ENCODE results near the gene C2CD4C. TPM values are rescaled to one million over a fixed set of nuclear protein-coding genes. Genes with fewer than 3 reads are reported as not detected.
A peak's percentile ranks its signal among the peaks of the same experiment; 100 is the strongest.

C2CD4C gene
- polyA plus RNA-seq, 3 donors, result not detected

GRCh38 chr19:368630-369024 lies 40.3 kb downstream of the C2CD4C start:
- H3K9me3 ChIP-seq (replicated peaks in 1 of 2; ENCODE audit: control insufficient read depth in 1 of 2, insufficient read depth in 1 of 2, low read length in 2 of 2), result no peaks in the 10 kb centered on the region
- intact Hi-C loops (cut with micrococcal nuclease), result no loop called here
- no peak for DNase-seq
- no peak overlapping the region for H3K27ac ChIP-seq (ENCODE audit: low read depth in 1 of 2, low read length in 2 of 2)
- H3K4me1 ChIP-seq (ENCODE audit: control insufficient read depth in 1 of 2, insufficient read depth in 2 of 2, low read length in 2 of 2), result no peaks in the 10 kb centered on the region
- peaks cover 11 to 27% (median 17%) of the 10 kb centered on the region in 3 donors for H3K27me3 Mint-ChIP-seq (ENCODE audit: low read depth in 3 of 3)
- no peak overlapping the region for H3K4me3 ChIP-seq (replicated peaks in 1 of 3; ENCODE audit: low read depth in 2 of 3, low read length in 3 of 3)
- peaks cover 0 to 3% (median 2%) of the 10 kb centered on the region in 7 donors for H3K9me3 Mint-ChIP-seq
- H3K36me3 Mint-ChIP-seq, result no peaks in the 10 kb centered on the region
- H4K20me1 ChIP-seq (ENCODE audit: insufficient read depth, low read length), result no peaks in the 10 kb centered on the region
- no peaks in the 10 kb centered on the region for H3K27me3 ChIP-seq (ENCODE audit: control insufficient read depth in 2 of 2, insufficient read depth in 2 of 2, low read length in 2 of 2)
- no peak overlapping the region for H3K4me3 Mint-ChIP-seq
- WGBS (ENCODE audit: insufficient coverage), result 83% methylated on average over 1 of the region's 7 CpGs
- no peak overlapping the region for H3K9ac ChIP-seq (ENCODE audit: insufficient read depth, low read length, poor library complexity, severe bottlenecking)
- no peak overlapping the region for H2AFZ ChIP-seq (ENCODE audit: insufficient read depth, low read depth, low read length, poor library complexity, severe bottlenecking)
- H3K79me2 ChIP-seq (ENCODE audit: insufficient read depth, low read length), result no peaks in the 10 kb centered on the region
- no peak for TF ChIP-seq CTCF (IDR thresholded peaks at IDR 0.05)
- no peaks in the 10 kb centered on the region for H3K4me1 Mint-ChIP-seq
- no peak overlapping the region for H3K4me2 ChIP-seq (replicated peaks; ENCODE audit: extremely low read depth, low read length, poor library complexity, severe bottlenecking)
- peak overlapping the region in 1 of 7 donors; percentile 12 for H3K27ac Mint-ChIP-seq
- H3K36me3 ChIP-seq (replicated peaks in 1 of 2; ENCODE audit: control insufficient read depth in 1 of 2, insufficient read depth in 2 of 2, low read length in 2 of 2), result no peaks in the 10 kb centered on the region

- no peaks in the 10 kb centered on the region for H3K4me1 Mint-ChIP-seq
- intact Hi-C loops (cut with micrococcal nuclease), result no loop called here
- H3K9me3 Mint-ChIP-seq, result peaks cover 0 to 3% (median 2%) of the 10 kb centered on the region in 7 donors
- no peak for DNase-seq
- peaks cover 11 to 23% (median 17%) of the 10 kb centered on the region in 3 donors for H3K27me3 Mint-ChIP-seq (ENCODE audit: low read depth in 3 of 3)
- H3K36me3 ChIP-seq (replicated peaks in 1 of 2; ENCODE audit: control insufficient read depth in 1 of 2, insufficient read depth in 2 of 2, low read length in 2 of 2), result no peaks in the 10 kb centered on the region
- H3K27ac Mint-ChIP-seq, result peak overlapping the region in 1 of 7 donors; percentile 3
- no peaks in the 10 kb centered on the region for H3K9me3 ChIP-seq (replicated peaks in 1 of 2; ENCODE audit: control insufficient read depth in 1 of 2, insufficient read depth in 1 of 2, low read length in 2 of 2)
- H3K4me3 ChIP-seq (replicated peaks in 1 of 3; ENCODE audit: low read depth in 2 of 3, low read length in 3 of 3), result no peak overlapping the region
- H3K27ac ChIP-seq (ENCODE audit: low read depth in 1 of 2, low read length in 2 of 2), result no peak overlapping the region
- no peak for TF ChIP-seq CTCF (IDR thresholded peaks at IDR 0.05)
- H3K4me1 ChIP-seq (ENCODE audit: control insufficient read depth in 1 of 2, insufficient read depth in 2 of 2, low read length in 2 of 2), result no peaks in the 10 kb centered on the region
- no peak overlapping the region for H3K9ac ChIP-seq (ENCODE audit: insufficient read depth, low read length, poor library complexity, severe bottlenecking)
- H2AFZ ChIP-seq (ENCODE audit: insufficient read depth, low read depth, low read length, poor library complexity, severe bottlenecking), result no peak overlapping the region
- no peaks in the 10 kb centered on the region for H3K79me2 ChIP-seq (ENCODE audit: insufficient read depth, low read length)
- H3K4me2 ChIP-seq (replicated peaks; ENCODE audit: extremely low read depth, low read length, poor library complexity, severe bottlenecking), result no peak overlapping the region
- H3K4me3 Mint-ChIP-seq, result no peak overlapping the region
- H3K36me3 Mint-ChIP-seq, result no peaks in the 10 kb centered on the region
- H3K27me3 ChIP-seq (ENCODE audit: control insufficient read depth in 2 of 2, insufficient read depth in 2 of 2, low read length in 2 of 2), result no peaks in the 10 kb centered on the region
- no peaks in the 10 kb centered on the region for H4K20me1 ChIP-seq (ENCODE audit: insufficient read depth, low read length)
- 72% methylated on average over 17 of the region's 22 CpGs for WGBS (ENCODE audit: insufficient coverage)
Observed at GRCh38 chr19:367963-368629, 40.9 kb downstream of the C2CD4C start.

All from CD14-positive monocyte (primary cell).